Stimulated activated CD8-positive, alpha-beta memory T cell treated with anti-CD3 and anti-CD28 coated beads, Interleukin-2, amount 100 ng/mL, for 1 hour (primary cell): ENCODE results near the gene CXCR1.
"Not testable (repeated sequence)": the region's sequence is repeated elsewhere in the genome, so short reads cannot be mapped to it uniquely, and the experiment has no call there.

Experiments used
- DNase-seq, 2 donors: peaks; one replicate each; pipeline ENCODE4 v3.0.0-alpha.2; 2020; ENCODE audit warnings: low read depth in 2 of 2

The CXCR1 gene

DNA sequence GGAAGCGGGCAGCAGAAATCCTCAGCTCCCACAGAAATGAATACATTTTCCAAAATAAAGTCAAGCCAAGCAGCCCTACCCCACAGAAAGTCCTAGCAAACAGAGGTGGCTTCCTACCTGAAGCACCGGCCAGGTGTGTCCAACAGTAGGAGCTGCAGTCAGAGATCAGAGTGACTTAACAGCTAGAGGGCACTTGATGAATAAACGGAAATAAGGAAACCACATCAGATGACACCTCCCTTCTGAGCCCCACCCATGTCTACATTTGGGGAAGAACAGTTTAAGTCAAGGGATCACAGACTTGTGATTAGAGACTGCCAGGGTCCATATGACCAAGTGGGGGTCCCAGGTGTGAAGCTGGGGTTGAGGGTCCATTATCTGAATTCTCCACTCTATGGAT lies at the start of gene CXCR1:
TSS of gene CXCR1 (minus strand) at position 172 of the 400 bp plus-strand sequence. CDS start 1,751 bp downstream, outside the sequence.
- peak; percentile 5 to 8 for DNase-seq

DNA sequence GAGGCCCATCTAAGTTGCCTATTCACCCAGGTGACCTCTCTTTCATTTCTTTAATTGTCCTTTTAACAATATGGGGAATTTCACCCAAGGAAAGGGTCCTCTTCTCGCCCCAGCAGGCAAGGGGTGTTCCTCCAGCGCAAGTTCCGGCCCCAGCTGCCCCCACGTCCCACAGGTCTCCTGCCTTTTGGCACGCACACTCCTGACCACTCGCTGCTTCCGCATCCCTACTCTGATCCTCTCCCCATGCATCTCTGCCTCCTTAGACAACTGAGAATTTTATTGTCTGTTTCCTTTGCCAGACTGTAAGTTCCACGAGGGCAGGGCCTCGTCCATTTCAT lies 49.5 kb upstream of the CXCR1 start:
- DNase-seq: no peak

DNA sequence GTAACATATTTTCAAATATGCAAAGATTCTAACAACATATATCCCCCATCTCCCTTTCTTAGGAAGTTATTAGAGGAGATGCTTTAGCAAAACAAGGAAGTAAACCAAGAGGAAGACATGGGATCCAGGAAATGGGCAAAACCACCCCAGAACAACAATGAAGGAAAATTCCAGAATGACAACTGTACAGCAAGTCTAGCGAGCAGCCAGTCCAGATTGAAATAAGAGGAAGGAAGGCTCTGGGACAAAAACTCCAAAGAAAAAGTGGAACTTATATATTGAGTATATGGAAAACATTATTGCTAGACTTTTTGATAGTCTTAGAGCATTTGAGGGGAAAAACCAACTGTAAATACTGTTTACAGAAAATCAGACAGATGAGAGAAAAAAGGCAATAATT lies 47.4 kb upstream of the CXCR1 start:
- no peak for DNase-seq

DNA sequence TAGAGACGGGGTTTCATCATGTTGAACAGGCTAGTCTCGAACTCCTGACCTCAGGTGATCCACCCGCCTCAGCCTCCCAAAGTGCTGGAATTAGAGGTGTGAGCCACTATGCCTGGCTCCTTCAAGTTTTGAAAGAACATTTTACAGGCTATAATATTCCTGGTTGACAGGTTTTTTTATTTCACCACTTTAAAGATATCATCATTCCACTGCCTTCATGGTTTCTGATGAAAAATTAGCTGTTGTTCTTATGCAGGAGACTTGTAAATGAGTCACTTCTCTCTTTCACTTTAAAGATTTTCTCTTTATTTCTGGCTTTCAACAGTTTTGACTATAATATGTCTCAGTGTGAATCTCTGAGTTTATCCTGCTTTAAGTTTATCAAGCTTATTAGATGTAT lies 42.3 kb upstream of the CXCR1 start:
- DNase-seq: no peak

DNA sequence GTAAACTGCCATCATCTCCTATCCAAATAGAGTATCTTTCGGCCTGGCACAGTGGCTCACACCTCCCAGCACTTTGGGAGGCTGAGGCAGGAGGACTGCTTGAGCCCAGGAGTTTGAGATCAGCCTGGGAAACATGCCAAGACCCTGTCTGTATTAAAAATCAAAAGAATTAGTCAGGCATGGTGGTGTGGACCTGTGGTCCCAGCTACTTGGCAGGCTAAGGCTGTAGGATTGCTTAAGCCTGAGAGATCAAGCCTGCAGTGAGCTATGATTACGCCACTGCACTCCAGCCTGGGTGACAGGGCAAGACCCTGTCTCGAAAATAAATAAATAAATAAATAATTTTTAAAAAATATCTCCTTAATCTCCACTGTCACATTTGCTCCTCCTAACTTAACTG lies 35.5 kb upstream of the CXCR1 start:
- DNase-seq: no peak

DNA sequence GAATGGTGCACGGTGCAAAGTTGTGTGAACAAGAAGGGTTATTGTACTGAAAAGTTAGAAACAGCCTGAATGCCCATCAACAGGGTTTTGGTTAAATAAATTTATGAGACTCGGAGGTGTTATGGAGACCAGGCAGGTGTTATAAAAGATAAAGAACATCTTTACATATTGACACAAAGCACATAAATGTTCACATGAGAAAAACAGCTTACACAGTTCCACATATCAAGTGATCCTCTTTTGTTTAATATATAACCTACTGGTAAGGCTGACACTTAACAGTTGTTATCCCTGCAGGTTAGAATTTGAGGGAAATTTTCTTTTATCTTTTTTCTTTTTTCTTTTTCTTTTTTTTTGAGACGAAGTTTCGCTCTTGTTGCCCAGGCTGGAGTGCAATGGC lies 30.2 kb upstream of the CXCR1 start:
- DNase-seq: no peak

DNA sequence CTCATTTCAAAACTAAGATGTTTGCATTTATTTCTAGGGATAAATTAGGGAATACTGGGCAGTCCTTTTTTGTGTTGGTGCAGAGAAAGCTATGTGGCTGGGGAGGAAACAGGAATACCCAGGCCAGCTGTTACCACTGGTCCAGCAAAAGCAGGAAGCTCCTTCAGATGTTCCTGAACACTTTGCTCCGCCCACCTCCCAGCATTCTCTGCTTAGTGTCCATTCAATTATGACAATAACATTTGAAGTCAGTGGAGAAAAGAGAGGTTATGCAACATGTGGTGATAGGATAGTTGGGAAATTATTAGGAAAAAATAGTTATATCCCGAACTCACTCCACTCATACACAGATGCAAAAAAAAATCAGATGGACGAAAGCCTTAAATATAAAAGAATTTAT lies 28.1 kb upstream of the CXCR1 start:
- DNase-seq: no peak

DNA sequence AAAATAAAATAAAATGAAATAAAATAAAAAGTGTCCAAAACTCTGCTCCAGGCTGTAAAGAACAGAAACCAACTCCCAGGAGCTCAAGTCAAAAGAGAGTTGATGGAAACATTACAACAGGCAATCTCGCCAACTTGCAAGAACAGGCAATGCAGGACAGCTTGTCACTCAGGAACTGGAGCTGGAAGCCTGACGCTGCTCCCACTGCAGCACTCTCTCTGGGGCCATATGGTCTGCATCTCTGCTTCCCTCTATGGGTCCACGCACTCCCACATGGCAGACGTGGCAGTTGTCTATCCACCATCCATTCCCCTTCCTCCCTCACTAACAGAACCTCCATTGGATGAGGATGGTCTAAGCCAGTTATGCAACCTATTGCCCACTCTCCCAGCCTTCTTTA lies 26.9 kb upstream of the CXCR1 start:
- DNase-seq: no peak

DNA sequence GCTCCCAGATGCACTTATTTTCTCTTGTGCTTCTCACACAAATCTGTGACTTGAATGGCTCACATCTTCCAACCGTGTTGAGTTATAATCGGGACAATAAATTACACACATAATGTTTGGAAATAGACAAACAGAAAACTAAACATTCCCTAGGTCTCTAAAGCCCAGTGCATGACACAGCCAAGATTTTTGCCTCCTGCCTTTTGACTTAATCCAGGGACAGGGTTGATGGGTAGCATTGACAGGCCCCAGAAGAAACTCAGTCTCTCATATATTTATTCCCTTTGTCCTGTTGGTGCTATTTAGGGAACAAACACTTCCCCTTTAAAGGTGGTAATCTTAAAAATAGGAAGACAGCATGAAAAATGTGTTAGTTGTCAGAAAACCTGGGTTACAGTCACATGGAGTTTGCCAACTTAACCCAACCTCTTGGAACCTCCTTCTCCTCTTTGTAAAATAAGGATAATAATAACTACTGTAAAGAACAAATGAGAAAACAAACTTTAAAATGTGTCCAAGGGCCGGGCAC lies 26.2 kb upstream of the CXCR1 start:
- DNase-seq: no peak

DNA sequence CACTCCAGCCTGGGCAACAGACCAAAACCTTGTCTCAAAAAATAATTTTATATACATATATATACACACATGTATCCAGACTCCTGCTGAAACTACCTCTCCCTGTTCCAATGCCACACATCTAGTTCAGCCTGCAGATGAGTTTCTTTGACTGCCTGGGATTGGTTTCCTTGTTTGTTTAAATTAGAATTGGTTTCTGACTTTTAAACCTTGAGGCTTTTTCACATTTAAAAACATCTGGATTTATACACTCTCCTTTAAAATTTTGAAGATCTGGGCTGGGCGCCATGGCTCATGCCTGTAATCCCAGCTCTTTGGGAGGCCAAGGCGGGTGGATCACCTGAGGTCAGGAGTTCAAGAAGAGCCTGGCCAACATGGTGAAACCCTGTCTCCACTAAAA lies 21.8 kb upstream of the CXCR1 start:
- DNase-seq: no peak

DNA sequence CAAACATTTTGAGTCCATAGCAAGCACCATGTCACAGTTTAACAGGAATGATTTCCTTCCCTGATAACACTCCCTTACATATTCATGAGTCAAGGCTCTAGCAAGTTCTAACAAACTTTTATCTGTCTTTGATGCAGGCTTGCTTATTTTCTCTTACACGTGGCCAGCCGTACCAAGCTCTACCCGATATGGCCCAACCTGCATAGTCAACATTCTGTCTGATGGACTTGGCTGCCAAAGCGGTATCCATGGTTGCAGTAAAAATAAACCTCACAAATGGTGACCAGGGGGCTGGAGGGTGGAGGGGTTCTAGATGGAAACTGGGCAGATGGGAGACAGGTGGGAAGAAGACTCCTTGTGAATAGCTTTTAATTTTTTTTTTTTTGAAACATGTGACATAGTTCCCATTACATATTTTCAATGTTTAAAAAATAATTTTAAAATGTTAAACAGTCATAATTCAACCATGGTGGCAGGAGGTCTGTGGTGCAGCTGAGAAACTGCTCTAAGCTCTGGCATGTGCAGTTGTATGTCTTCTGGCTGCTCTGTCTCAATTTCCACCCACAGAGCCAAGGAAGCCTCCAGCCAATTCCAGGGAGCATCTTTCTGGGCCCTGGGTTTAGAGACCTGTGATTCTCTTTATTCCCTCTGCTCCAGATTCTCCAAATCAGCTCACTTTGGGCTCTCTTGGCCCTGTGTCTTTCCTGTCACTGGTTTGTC lies 20.7 kb upstream of the CXCR1 start:
- DNase-seq: no peak

DNA sequence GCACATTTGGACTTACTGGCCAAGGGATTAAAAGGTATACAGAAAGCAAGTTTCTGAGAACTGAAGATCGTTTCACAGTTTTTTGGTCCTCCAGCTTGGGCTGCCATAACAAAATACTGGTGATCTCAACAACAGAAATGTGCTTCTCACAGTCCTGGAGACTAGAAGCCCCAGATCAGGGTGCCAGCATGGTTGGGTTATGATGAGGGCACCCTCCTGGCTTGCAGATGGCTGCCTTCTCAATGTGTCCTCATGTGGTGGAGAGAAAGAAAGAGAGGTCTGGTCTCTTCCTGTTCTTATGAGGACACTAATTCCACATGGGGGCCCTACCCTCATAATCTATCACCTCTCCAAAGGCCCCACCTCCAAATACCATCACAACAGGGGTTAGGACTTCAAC lies 20.1 kb upstream of the CXCR1 start:
- DNase-seq: no peak

DNA sequence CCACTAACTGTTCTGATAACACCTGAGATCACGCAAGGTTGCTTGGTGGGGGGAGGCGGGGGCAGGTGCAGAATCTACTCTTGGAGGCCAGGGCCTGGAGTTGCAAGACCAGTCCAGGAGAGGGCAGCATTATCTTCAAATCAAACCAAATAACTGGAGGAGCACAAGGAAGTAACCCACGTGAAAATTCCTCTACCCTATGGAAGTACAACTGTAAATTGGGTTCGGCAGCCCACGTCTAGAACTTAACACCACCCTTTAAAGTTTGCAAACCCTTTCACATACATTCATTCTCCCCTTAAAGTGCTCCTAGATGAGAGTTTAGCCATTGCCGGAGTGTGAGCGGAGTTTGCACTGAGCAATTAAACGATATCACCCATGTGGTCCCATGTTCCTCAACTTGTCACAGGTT lies 19.6 kb upstream of the CXCR1 start:
- DNase-seq: peak; percentile 40 to 45

DNA sequence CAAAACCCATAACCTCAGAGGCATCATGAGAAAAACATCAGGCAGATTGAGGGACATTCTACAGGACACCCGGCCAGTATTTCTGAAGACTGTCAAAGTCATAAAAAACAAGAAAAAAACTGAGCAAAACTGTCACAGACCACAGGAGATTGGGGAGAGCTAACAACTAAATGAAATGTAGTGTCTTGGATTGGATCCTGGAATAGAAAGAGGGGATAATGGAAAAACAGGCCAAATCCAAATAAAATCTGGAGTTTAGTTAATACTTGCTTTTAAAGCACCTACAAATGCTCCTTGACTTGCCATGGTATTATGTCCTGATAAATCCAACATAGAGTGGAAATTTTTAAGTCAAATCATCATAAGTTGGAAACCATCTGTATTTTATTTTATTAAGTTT lies 17.6 kb upstream of the CXCR1 start:
- DNase-seq: no peak

DNA sequence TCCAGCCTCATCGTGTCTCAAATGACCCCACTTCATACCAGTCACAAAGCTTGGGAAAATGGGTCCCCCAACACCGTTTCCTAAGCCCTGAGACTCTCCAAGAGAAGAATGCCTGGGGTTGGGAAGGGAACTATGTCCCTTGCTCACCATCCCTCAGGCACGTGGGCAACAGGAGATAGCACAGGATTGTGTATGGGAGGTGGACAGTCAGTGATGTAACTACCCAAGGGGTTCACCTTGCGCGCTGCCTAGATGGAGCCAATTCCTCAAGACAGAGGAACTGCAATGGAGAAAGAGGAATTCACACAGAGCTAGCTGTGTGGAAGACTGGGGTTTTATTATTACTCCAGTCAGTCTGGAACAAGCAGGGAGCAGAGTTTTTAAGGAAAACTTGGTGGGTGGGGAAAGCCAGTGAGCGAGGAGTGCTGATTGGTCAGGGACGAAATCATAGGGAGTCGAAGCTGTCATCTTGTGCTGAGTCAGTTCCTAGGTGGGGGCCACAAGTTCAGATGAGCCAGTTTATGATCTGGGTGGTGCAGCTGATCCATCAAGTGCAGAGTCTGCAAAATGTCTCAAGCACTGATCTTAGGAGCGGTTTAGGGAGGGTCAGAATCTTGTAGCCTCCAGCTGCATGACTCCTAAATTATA lies 13.8 kb upstream of the CXCR1 start:
- no peak for DNase-seq

DNA sequence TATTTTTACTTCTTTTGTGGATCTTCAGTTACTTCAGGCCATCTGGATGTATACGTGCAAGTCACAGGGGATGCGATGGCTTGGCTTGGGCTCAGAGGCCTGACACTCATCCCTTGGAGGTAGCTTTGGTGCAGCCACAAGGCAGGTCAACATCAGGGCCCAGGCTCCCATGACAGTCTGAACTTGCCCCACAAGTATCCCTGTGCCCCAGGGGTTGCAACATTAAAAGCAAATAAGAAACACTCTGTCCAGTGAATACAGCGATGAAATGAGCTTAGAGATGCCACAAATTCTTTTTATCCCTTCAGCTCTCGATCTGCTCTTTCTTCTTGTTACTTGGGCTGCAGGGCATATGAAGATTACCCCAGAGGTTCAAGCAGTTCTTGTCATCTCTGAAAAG lies 13.0 kb upstream of the CXCR1 start:
- no peak for DNase-seq

DNA sequence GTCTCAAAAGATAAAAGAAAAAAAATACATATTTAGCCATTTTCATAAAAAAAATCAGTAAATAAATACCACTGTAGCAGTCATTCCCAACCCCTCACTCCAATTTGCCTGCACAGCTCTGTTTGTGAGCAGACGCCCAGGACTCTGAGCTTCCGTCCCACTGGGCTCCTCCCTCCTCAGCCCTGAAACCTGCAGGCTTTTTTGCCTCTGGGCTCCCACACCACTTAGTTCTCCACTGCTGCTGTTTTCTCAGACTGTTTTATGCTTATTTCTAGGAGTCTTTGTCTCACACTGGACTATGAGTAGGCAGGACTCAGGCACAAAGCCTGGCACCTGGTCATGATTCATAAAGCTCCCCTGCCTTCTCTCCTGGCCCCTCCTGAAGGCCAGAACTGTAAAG lies 6.1 kb upstream of the CXCR1 start:
- DNase-seq: no peak

DNA sequence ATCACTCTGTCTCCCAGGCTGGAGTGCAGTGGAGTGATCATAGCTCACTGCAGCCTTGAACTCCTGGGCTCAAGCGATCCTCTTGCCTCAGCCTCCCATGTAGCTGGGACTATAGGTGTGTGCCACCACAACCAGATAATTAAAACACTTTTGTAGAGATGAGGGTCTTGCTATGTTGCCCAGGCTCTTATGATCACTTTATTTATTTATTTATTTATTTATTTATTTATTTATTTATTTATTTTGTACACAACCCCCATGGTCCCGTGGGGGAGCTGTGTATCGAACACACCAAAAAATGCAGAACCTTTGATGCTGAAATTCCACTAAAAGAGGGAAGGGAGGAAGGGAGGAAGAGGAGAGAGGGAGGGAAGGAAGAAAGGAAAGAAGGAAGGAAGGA lies 5.0 kb upstream of the CXCR1 start:
- not testable (repeated sequence) for DNase-seq

DNA sequence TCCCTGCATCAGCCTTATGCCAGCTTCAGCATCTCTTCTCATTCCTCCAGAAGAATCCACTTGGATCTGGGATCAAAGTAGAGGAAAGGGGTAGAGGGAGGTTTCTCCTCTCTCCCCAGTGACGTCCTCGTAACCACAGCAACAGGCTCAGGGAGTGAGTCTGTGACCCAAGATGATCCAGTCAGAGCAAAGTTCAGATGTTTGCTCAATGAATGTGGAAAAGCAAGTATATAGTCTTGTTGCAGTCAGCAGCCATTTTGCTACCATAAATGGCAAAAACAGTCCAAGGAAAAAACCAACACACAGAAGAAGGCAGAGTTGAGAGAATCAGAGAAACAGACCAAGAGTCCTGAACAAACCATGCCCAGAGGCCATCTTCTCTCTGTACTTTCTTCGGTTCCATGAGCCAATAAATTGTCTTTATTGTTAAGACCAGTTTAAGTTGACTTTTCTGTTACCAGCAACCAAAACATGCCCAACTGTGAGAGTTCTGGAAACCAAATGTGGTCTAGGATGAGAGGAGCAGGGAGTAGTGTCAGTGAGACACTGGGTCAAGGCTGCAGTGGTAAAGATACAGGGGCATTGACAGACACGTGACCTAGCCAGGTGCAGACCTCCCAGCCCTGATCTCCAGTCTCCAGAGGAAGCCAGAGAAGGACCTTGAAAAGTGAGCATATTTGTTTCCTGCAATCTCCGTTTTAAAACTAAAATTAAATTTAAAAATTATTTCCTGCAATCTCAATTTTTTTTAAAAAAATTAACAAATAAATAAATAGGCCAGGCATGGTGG lies 3.2 kb upstream of the CXCR1 start:
- no peak for DNase-seq

DNA sequence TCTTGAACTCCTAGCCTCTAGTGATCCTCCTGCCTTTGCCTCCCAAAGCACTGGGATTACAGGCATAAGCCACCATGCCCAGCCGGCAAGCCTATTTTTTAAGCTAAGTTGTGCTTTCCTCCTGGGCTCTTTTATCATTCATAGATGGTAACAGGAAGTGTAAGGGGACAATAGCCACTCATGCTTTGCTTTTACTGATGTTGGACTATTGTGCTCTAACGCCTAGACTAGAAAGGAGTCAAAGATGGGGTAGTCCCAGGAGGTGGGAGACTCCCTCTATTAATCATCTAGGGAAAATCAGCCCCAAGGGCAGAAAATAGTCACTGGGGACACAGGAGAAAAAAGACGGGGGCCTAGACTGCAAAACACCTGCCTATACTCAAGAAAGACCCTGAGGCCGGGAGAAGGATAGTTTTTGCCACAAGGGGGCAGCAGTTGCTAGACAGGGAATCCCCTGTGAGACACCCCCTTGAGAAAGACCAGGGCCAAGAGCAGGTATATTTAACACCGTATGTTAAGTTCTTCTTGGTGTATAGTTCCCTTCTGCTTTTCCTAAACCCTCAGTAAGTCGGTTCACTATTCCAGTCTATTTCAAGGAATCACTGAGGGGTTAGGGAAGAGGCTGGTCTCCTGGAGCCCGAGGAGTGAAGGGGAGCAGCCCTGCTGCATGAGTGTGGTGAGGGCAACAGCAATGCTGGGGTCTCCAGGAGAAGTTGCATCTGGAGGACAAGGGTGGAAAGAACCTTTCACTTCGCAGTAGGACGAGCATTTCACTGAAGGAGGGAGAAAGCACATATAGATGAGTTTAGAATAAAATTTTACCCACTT lies 2.1 kb upstream of the CXCR1 start:
- peak; percentile 47 to 59 for DNase-seq

DNA sequence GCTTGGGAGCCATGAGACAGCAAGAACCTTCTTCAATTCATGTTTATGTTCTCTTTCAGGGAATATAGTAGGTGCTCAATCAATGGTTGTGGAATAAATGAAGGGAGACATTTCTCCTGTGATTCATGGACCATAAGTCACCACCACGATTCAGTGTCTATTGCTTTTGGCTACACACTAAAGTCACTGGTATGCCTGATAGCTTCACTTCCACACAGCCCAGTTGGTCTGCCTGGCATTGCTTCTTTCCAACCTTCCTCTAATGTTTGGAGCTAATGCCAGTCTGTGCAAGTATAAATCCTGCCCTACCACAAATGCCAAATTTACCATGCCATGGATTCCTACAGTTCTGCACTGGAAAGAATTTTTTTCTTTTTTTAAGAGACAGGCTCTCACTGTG lies 1.3 kb upstream of the CXCR1 start:
- no peak for DNase-seq

DNA sequence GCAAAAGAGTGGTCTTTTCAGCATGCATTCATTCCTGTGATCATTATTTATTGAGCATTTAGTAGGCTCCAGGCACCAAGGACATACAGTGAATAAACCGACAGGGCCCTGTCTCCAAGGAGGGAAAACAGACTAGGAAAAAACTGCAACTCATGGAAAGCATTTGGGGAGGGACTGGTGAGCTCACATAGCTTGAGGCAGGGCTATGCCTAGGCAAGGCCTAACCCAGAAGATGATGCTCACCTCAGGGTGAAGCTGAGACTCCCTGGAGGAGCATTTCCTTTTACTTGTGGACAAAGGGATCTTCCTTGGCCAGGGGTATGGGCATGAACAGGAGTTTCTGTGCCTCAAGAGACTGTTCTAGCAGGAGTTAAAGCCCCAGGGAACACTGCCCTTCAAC lies 3.9 kb downstream of the CXCR1 start:
- DNase-seq: no peak
